OCI-M2 (cell line): ENCODE data around the gene OSBPL3.

Experiments used
- DNase-seq: peaks from one replicate; lab custom pipeline; 2025; ENCODE audit not compliant: unreplicated experiment; lab: John Stamatoyannopoulos, UW

The OSBPL3 gene

GRCh38 chr7:24834128-24834798 lies 145.7 kb downstream of the OSBPL3 start:
- no peak for DNase-seq

- no peak for DNase-seq
Measured at GRCh38 chr7:24833549-24833948, 146.4 kb downstream of the OSBPL3 start.

- no peak for DNase-seq
Measured at GRCh38 chr7:24831240-24831639, 148.7 kb downstream of the OSBPL3 start.

- no peak for DNase-seq
Measured at GRCh38 chr7:24830440-24831050, 149.4 kb downstream of the OSBPL3 start.

- DNase-seq, result no peak
Measured at GRCh38 chr7:24829787-24830186, 150.2 kb downstream of the OSBPL3 start.

- no peak for DNase-seq
Measured at GRCh38 chr7:24828891-24829661, 150.9 kb downstream of the OSBPL3 start.

- DNase-seq, result no peak
Measured at GRCh38 chr7:24827589-24827988, 152.4 kb downstream of the OSBPL3 start.

- no peak for DNase-seq
Measured at GRCh38 chr7:24827027-24827426, 153.0 kb downstream of the OSBPL3 start.

GRCh38 chr7:24826662-24827020 lies 153.3 kb downstream of the OSBPL3 start:
- no peak for DNase-seq

- no peak for DNase-seq
Measured at GRCh38 chr7:24825931-24826661, 153.9 kb downstream of the OSBPL3 start.

- DNase-seq, result no peak
Measured at GRCh38 chr7:24825381-24825794, 154.6 kb downstream of the OSBPL3 start.

- DNase-seq, result no peak
Measured at GRCh38 chr7:24824896-24825295, 155.1 kb downstream of the OSBPL3 start.

GRCh38 chr7:24824400-24824799 lies 155.6 kb downstream of the OSBPL3 start:
- no peak for DNase-seq

GRCh38 chr7:24821754-24822054 lies 158.3 kb downstream of the OSBPL3 start:
- no peak for DNase-seq

GRCh38 chr7:24821045-24821753 lies 158.8 kb downstream of the OSBPL3 start:
- no peak for DNase-seq

- DNase-seq, result no peak
Measured at GRCh38 chr7:24820730-24821044, 159.3 kb downstream of the OSBPL3 start.

- no peak for DNase-seq
Measured at GRCh38 chr7:24819916-24820689, 159.9 kb downstream of the OSBPL3 start.

GRCh38 chr7:24817339-24817738 lies 162.6 kb downstream of the OSBPL3 start:
- no peak for DNase-seq

- DNase-seq, result no peak
Measured at GRCh38 chr7:24816868-24817267, 163.1 kb downstream of the OSBPL3 start.

GRCh38 chr7:24812305-24812945 lies 167.6 kb downstream of the OSBPL3 start:
- no peak for DNase-seq
